ENCODE measurements around the gene TMEM62.
"Not testable (repeated sequence)": the region's sequence is repeated elsewhere in the genome, so short reads cannot be mapped to it uniquely, and the experiment has no call there.

Gene TMEM62

DNA sequence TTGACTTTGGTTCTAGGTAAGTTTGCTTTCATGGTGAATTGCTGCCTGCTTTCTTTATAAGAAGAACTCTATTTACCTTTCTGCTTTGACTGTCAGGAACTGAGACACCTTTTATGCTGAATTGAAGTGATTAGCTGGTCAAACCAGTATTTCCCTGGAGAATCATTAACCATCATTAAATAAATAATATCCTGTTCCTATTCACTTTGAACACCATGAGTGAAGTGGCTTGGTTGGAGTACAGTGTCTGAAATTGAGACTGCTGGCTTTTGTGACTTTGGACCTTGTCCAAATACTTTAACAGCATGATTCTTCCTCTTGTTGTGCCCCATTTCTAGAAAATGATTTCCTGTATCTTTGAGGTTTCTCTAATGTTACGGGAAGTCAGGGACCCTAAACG, 5.6 kb upstream of the TMEM62 start:
- TF ChIP-seq, protein P1, sequence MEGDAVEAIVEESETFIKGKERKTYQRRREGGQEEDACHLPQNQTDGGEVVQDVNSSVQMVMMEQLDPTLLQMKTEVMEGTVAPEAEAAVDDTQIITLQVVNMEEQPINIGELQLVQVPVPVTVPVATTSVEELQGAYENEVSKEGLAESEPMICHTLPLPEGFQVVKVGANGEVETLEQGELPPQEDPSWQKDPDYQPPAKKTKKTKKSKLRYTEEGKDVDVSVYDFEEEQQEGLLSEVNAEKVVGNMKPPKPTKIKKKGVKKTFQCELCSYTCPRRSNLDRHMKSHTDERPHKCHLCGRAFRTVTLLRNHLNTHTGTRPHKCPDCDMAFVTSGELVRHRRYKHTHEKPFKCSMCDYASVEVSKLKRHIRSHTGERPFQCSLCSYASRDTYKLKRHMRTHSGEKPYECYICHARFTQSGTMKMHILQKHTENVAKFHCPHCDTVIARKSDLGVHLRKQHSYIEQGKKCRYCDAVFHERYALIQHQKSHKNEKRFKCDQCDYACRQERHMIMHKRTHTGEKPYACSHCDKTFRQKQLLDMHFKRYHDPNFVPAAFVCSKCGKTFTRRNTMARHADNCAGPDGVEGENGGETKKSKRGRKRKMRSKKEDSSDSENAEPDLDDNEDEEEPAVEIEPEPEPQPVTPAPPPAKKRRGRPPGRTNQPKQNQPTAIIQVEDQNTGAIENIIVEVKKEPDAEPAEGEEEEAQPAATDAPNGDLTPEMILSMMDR (IDR thresholded peaks at IDR 0.05; ENCODE audit: borderline replicate concordance, control extremely low read depth, extremely low read depth, insufficient read depth, missing control alignments): no peak
- in situ Hi-C loops (cut with MboI; ENCODE audit: low sequenced_read_pairs, unreplicated experiment): no loop called here
- no peak for DNase-seq (ENCODE audit: low spot score)

DNA sequence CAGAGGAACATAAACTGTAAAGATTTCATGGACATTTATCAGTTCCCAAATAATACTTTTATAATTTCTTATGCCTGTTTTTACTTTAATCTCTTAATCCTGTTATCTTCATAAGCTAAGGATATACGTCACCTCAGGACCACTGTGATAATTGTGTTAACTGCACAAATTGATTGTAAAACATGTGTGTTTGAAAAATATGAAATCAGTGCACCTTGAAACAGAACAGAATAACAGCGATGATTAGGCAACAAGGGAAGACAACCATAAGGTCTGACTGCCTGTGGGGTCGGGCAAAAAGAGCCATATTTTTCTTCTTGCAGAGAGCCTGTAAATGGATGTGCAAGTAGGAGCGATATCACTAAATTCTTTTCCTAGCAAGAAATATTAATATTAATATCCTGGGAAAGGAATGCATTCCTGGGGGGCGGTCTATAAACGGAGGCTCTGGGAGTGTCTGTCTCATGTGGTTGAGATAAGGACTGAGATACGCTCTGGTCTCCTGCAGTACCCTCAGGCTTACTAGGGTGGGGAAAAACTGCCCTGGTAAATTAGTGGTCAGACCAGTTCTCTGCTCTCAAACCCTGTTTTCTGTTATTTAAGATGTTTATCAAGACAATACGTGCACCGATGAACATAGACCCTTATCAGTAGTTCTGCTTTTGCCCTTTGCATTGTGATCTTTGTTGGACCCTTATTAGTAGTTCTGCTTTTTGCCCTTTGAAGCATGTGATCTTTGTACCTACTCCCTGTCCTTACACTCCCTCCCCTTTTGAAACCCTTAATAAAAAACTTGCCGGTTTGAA, 5.0 kb upstream of the TMEM62 start:
- DNase-seq (ENCODE audit: low spot score); in situ Hi-C loops (cut with MboI; ENCODE audit: low sequenced_read_pairs, unreplicated experiment): not testable (repeated sequence)

DNA sequence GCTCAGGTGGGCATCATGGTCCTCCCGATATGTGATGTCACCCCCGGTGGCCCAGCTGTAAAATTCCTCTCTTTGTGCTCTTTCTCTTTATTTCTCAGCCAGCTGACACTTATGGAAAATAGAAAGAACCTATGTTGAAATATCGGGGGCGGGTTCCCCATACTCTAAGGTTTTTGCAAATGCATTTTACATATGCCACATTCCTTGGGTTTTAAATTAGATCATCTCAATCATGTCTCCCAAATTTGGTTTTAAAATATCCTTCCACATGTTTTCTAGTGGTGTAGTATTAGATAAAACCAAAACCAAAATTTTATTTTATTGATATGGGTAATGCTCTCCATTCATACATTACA, 4.4 kb upstream of the TMEM62 start:
- in situ Hi-C loops (cut with MboI; ENCODE audit: low sequenced_read_pairs, unreplicated experiment): no loop called here
- TF ChIP-seq, protein P1 (IDR thresholded peaks at IDR 0.05; ENCODE audit: borderline replicate concordance, control extremely low read depth, extremely low read depth, insufficient read depth, missing control alignments): no peak
- no peak for DNase-seq (ENCODE audit: low spot score)

DNA sequence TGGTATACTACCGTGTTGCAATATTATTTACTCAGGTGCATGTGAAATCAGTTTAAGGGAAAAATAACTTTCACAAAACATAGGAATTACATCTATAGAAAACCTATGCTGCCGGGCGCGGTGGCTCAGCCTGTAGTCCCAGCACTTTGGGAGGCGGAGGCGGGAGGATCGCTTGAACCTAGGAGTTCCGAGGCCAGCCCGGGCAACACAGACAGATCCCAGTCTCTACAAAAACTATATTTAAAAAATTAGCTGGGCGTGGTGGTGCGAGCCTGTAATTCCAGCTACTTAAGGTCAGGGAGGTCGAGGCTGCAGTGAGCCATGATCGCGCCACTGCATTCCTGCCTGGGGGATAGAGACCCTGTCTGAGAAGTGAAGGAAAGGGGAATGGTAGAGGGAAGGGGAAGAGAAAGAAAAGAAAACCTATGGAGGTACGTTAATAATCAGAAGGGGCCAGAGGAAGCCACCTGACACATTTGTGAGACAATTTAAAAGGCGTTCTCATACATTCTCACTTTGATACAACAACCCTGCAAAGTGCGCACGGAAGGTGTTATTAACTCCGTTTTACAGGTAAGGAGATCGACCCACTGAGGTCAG, 456 bp upstream of the TMEM62 start:
- TF ChIP-seq, protein P1 (IDR thresholded peaks at IDR 0.05; ENCODE audit: borderline replicate concordance, control extremely low read depth, extremely low read depth, insufficient read depth, missing control alignments): no peak
- in situ Hi-C loops (cut with MboI; ENCODE audit: low sequenced_read_pairs, unreplicated experiment): no loop called here
- no peak for DNase-seq (ENCODE audit: low spot score)

DNA sequence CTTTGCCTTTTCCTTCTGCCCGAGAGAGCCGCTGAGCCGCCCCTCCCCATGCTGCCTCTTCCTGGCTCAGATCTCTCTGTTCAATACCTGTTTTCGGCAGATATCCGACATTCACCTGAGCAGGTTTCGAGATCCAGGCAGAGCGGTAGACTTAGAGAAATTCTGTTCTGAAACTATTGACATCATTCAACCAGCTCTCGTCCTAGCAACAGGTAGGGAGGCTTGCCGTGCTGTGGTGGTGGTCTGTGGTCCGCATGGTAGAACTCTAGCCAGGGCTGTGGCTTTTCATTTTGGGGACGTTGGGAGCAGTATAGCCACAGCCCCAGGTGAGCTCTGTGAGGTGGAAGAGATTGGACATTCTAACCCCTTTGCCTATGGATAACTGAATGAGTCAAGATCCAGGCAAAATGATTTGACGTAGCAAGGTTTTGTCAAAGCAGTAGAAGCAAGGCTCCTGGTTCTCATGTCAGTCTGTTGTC, 810 bp downstream of the TMEM62 start:
- in situ Hi-C loops (cut with MboI; ENCODE audit: low sequenced_read_pairs, unreplicated experiment): no loop called here
- TF ChIP-seq, protein P1 (IDR thresholded peaks at IDR 0.05; ENCODE audit: borderline replicate concordance, control extremely low read depth, extremely low read depth, insufficient read depth, missing control alignments): no peak
- peak; percentile 32 for DNase-seq (ENCODE audit: low spot score)

DNA sequence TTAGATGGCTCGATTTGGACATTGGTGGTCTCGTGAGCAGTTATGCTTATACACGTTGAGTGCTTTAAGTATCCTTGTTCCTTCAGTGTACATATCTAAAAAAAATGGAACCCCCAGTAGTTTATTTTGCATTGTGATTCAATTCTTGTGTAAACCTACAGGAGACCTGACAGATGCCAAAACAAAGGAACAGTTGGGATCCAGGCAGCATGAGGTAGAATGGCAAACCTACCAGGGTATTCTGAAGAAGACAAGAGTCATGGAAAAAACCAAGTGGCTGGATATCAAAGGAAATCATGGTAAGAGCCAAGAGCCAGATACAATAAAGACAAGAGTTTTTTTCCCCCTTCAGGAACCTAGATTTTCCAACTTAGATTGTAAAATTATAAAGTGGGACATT, 2.0 kb downstream of the TMEM62 start:
- no peak for DNase-seq (ENCODE audit: low spot score)
- in situ Hi-C loops (cut with MboI; ENCODE audit: low sequenced_read_pairs, unreplicated experiment): no loop called here
- TF ChIP-seq, protein P1 (IDR thresholded peaks at IDR 0.05; ENCODE audit: borderline replicate concordance, control extremely low read depth, extremely low read depth, insufficient read depth, missing control alignments): no peak
